NT2/D1 (cell line): ENCODE data around the gene PAQR3.

Experiments
- SUZ12 ChIP-seq: IDR thresholded peaks from 2 replicates; pipeline ENCODE4 v1.6.1; 2011; ENCODE audit not compliant: insufficient read length, insufficient read depth; ENCODE audit errors: extremely low read depth
- YY1 ChIP-seq: IDR thresholded peaks from 2 replicates; pipeline ENCODE4 v1.6.1; 2011; ENCODE audit not compliant: insufficient read length, insufficient read depth
- ZNF274 ChIP-seq: IDR thresholded peaks from 2 replicates; pipeline ENCODE4 v1.6.1; 2011; ENCODE audit warnings: mild to moderate bottlenecking, low read depth, low read length

GRCh38 chr4:78870056-78870455 is 69.2 kb downstream of the PAQR3 start:
- TF ChIP-seq YY1: no peak
- no peak for TF ChIP-seq ZNF274
- TF ChIP-seq SUZ12: no peak
